GM12878 (cell line): ENCODE data around the gene STEAP3.

ENCODE experiments used
- CREB1 ChIP-seq: IDR thresholded peaks from 2 replicates; pipeline ENCODE4 v1.6.1; 2012; ENCODE audit warnings: low read depth, mild to moderate bottlenecking, inconsistent platforms
- CTCF ChIP-seq, 3 experiments: IDR thresholded peaks in 2 of 3; conservative IDR thresholded peaks in 1 of 3; 2 replicates each; pipeline ENCODE4 v1.5.1; 2011; ENCODE audit warnings: low read depth in 3 of 3, low read length in 3 of 3, mild to moderate bottlenecking in 3 of 3, control low read depth in 2 of 3, moderate library complexity in 2 of 3, inconsistent platforms in 1 of 3, mixed read lengths in 1 of 3; ENCODE audit not compliant: control insufficient read depth in 2 of 3, insufficient read depth in 1 of 3; ENCODE audit errors: extremely low read depth in 1 of 3
- GABPA ChIP-seq: IDR thresholded peaks from 2 replicates; pipeline ENCODE4 v1.6.1; 2014; ENCODE audit warnings: antibody characterized with exemption, low read depth, mild to moderate bottlenecking, inconsistent platforms
- KLF5 ChIP-seq: fragments of 450-650 bp; IDR thresholded peaks from 2 replicates; pipeline ENCODE4 v1.6.1; 2014; ENCODE audit warnings: mild to moderate bottlenecking; ENCODE audit not compliant: partially characterized antibody
- MYB ChIP-seq: fragments of 150-350 bp; IDR thresholded peaks from 2 replicates; pipeline ENCODE4 v1.6.1; 2014; ENCODE audit warnings: mild to moderate bottlenecking, low read depth, low read length, borderline replicate concordance
- SMC3 ChIP-seq: IDR thresholded peaks from 2 replicates; pipeline ENCODE4 v1.6.1; 2011; ENCODE audit warnings: low read length, improper control_type of control experiment, borderline replicate concordance
- TCF7 ChIP-seq: IDR thresholded peaks from 2 replicates; pipeline ENCODE4 v1.6.1; 2014; ENCODE audit warnings: antibody characterized with exemption, borderline replicate concordance
- ZSCAN29 ChIP-seq: fragments of 450-650 bp; IDR thresholded peaks from 2 replicates; pipeline ENCODE4 v1.6.1; 2017; ENCODE audit warnings: mild to moderate bottlenecking, moderate library complexity

- TF ChIP-seq CTCF (IDR thresholded peaks at IDR 0.05 in 2 of 3, conservative IDR thresholded peaks at IDR 0.05 in 1 of 3; ENCODE audit: control insufficient read depth in 2 of 3, extremely low read depth in 1 of 3, insufficient read depth in 1 of 3, low read depth in 3 of 3, low read length in 3 of 3) (no peak), CREB1 (no peak), SMC3 (no peak), MYB (no peak), ZSCAN29 (no peak), TCF7 (no peak), KLF5 (no peak), GABPA (no peak)
These were observed 82.0 kb downstream of the STEAP3 start for GRCh38 chr2:119305497-119306195.
